Measurements from ENCODE around the gene CYFIP1.

GRCh38 chr15:22922003-22922402, 58.2 kb downstream of the CYFIP1 start:
- TF ChIP-seq, protein P1, sequence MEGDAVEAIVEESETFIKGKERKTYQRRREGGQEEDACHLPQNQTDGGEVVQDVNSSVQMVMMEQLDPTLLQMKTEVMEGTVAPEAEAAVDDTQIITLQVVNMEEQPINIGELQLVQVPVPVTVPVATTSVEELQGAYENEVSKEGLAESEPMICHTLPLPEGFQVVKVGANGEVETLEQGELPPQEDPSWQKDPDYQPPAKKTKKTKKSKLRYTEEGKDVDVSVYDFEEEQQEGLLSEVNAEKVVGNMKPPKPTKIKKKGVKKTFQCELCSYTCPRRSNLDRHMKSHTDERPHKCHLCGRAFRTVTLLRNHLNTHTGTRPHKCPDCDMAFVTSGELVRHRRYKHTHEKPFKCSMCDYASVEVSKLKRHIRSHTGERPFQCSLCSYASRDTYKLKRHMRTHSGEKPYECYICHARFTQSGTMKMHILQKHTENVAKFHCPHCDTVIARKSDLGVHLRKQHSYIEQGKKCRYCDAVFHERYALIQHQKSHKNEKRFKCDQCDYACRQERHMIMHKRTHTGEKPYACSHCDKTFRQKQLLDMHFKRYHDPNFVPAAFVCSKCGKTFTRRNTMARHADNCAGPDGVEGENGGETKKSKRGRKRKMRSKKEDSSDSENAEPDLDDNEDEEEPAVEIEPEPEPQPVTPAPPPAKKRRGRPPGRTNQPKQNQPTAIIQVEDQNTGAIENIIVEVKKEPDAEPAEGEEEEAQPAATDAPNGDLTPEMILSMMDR (IDR thresholded peaks at IDR 0.05; ENCODE audit: low read depth, low read length), result no peak
- no peak for TF ChIP-seq MAX (IDR thresholded peaks at IDR 0.05; ENCODE audit: low read depth, low read length)

All from NB4 (cell line).